ENCODE results near the gene XIST.

DNA sequence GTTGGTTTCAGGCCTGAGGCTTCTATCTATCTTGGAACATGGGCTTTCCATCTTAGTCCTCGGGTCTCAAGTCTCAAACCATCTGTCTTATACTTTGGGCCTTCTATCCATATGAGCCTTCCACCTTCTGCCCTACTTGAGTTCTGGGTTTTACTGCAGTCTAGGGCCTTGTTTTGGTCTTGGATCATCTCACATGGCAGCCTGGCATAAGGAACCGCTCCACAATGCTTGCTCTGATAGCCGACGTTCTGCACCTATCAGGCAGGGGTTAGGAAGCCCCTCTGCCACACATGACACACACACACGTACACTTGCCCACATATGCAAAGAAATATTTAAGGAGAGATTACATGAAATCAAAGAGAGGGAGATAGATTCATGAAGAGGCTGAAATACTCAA, 25.5 kb downstream of the XIST start:
- no peak for TF ChIP-seq RAD21 (IDR thresholded peaks at IDR 0.05 in 1 of 2, conservative IDR thresholded peaks at IDR 0.05 in 1 of 2; ENCODE audit: low read depth in 2 of 2, low read length in 2 of 2)
- TF ChIP-seq CEBPB (IDR thresholded peaks at IDR 0.05; ENCODE audit: low read depth, low read length): no peak
- TF ChIP-seq MAX (IDR thresholded peaks at IDR 0.05): no peak
- TF ChIP-seq CTCF (IDR thresholded peaks at IDR 0.05; ENCODE audit: control extremely low read depth in 1 of 3, insufficient read depth in 1 of 3, low read depth in 1 of 3, low read length in 3 of 3): no peak
- no peak for TF ChIP-seq TAF1 (IDR thresholded peaks at IDR 0.05; ENCODE audit: low read depth, low read length)
- no peak for TF ChIP-seq SUZ12 (IDR thresholded peaks at IDR 0.05; ENCODE audit: low read length)
- no peak for TF ChIP-seq EGR1 (IDR thresholded peaks at IDR 0.05; ENCODE audit: borderline replicate concordance, low read depth, low read length)
- TF ChIP-seq POLR2A (IDR thresholded peaks at IDR 0.05; ENCODE audit: control extremely low read depth in 1 of 2, low read depth in 2 of 2, low read length in 2 of 2): no peak
- no peak for TF ChIP-seq RNF2 (IDR thresholded peaks at IDR 0.05; ENCODE audit: borderline replicate concordance, low read depth, low read length, missing control alignments, poor library complexity, severe bottlenecking)
- TF ChIP-seq POLR2AphosphoS5 (IDR thresholded peaks at IDR 0.05; ENCODE audit: low read depth, low read length): no peak
- TF ChIP-seq CHD1 (IDR thresholded peaks at IDR 0.05; ENCODE audit: low read depth, low read length): no peak
- no peak for TF ChIP-seq FOSL1 (IDR thresholded peaks at IDR 0.05; ENCODE audit: insufficient read depth, low read depth, low read length)
- no peak for TF ChIP-seq MAFK (IDR thresholded peaks at IDR 0.05; ENCODE audit: low read depth, low read length)
